ENCODE results near the gene CA5B. TPM values are rescaled to one million over a fixed set of nuclear protein-coding genes. Genes with fewer than 3 reads are reported as not detected.

Gene CA5B
- total and polyA plus RNA-seq, 2 of the 8 experiments (the other 6 are each of a cell fraction or from before 2014, with no cell fraction given): 3.3 to 8.6 TPM

DNA sequence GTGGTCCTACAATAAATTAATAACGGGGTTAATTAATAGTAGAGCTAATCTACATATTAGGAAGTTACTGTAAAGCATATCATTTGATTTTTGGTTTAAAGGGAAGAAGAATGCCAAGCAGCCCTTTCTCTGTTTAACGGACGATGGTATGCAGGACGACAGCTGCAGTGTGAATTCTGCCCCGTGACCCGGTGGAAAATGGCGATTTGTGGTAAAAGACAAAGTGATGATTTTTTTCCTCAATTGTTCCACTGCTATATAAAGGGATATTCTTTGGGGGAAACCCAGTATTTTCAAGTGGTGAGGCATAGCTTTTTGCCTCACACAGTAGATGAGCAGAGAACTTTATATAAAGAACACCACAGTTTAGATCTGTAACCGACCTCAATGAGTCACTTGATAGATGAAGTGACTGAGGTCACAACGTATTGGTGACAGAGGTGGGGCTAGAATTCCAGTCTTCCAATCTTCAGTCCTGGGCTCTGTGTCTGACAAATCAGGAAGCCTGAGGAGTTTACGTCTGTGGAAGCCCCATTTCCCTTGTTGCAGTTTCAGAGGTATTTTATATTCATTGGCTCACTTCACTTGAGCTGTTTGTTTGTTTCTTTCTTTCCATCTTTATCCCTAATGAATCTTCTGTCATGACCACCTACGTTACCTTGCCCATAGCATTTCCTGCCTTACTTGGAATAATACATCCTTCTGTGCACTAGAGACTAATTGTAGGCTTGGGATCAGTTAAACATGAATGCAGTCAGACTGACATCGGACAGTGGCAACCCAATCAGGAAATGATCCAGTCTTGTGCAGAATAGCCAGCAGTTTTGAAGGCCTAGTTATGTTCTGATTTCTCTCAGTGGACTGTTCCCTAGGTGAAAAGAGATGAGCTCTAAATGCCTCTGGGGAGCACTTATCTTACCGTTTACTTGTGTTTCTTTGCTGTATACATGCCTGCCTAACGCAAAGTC, 82.3 kb downstream of the CA5B start (continued):
- TF ChIP-seq SAP30 (IDR thresholded peaks at IDR 0.05; ENCODE audit: insufficient read depth, insufficient replicate concordance, low read length): no peak
- no peak for TF ChIP-seq TCF12 (IDR thresholded peaks at IDR 0.05; ENCODE audit: low read depth, low read length)
- no peak for TF ChIP-seq RAD21 (IDR thresholded peaks at IDR 0.05 in 1 of 2, conservative IDR thresholded peaks at IDR 0.05 in 1 of 2; ENCODE audit: low read depth in 2 of 2, low read length in 2 of 2)
